Measurements from ENCODE around the gene TMEM161B.
A peak's percentile ranks its signal among the peaks of the same experiment; 100 is the strongest.
"Not testable (repeated sequence)": the region's sequence is repeated elsewhere in the genome, so short reads cannot be mapped to it uniquely, and the experiment has no call there.

The TMEM161B gene

GRCh38 chr5:88264565-88264964, 4.1 kb downstream of the TMEM161B start:
- H3K27me3 ChIP-seq (ENCODE audit: low read depth); H3K4me3 ChIP-seq; DNase-seq (ENCODE audit: low spot score in 2 of 2); H3K9me3 ChIP-seq; H3K4me1 ChIP-seq: not testable (repeated sequence)
- H3K36me3 ChIP-seq (replicated peaks) = peaks cover 18% of the 10 kb centered on the region; the same call in 1 of the 2 replicates
- in situ Hi-C loops (cut with MboI; ENCODE audit: low sequenced_read_pairs) = loop anchor here (10.0 kb wide), 1 partner anchor 410 kb away; no protein-coding TSS in a partner anchor

GRCh38 chr5:88263349-88263748, 5.3 kb downstream of the TMEM161B start:
- Histone ChIP-seq H3K4me3 (no peak overlapping the region), H3K9me3 (peaks cover 10% of the 10 kb centered on the region; the same call in 1 of the 2 replicates), H3K4me1 (peaks cover 5% of the 10 kb centered on the region; the same call in 1 of the 2 replicates), H3K27me3 (ENCODE audit: low read depth) (no peaks in the 10 kb centered on the region), H3K36me3 (replicated peaks) (peaks cover 20% of the 10 kb centered on the region; the same call in 1 of the 2 replicates)
- no peak for DNase-seq (ENCODE audit: low spot score in 2 of 2)
- in situ Hi-C loops (cut with MboI; ENCODE audit: low sequenced_read_pairs) = loop anchor here (10.0 kb wide), 1 partner anchor 411 kb away; no protein-coding TSS in a partner anchor

GRCh38 chr5:88262116-88262515, 6.5 kb downstream of the TMEM161B start:
- DNase-seq (ENCODE audit: low spot score in 2 of 2) = no peak
- peaks cover 6% of the 10 kb centered on the region for H3K4me1 ChIP-seq
- in situ Hi-C loops (cut with MboI; ENCODE audit: low sequenced_read_pairs) = loop anchor here (10.0 kb wide), 1 partner anchor 413 kb away; no protein-coding TSS in a partner anchor

GRCh38 chr5:88258636-88259035, 10.0 kb downstream of the TMEM161B start:
- Histone ChIP-seq H3K27me3 (ENCODE audit: low read depth) (no peaks in the 10 kb centered on the region), H3K36me3 (replicated peaks) (0 out of 2 replicates have a peak, but pooled peaks cover 8% of the 10 kb centered on the region), H3K4me3 (no peak overlapping the region), H3K4me1 (peaks cover 19% of the 10 kb centered on the region), H3K9me3 (no peaks in the 10 kb centered on the region)
- DNase-seq (ENCODE audit: low spot score in 2 of 2) = no peak
- in situ Hi-C loops (cut with MboI; ENCODE audit: low sequenced_read_pairs) = no loop called here

More at GRCh38 chr5:88262116-88262515, 6.5 kb downstream of the TMEM161B start:
- Histone ChIP-seq H3K27me3 (ENCODE audit: low read depth) (no peaks in the 10 kb centered on the region), H3K36me3 (replicated peaks) (peaks cover 20% of the 10 kb centered on the region; the same call in 1 of the 2 replicates), H3K4me3 (no peak overlapping the region), H3K9me3 (peaks cover 10% of the 10 kb centered on the region; the same call in 1 of the 2 replicates)

GRCh38 chr5:88256872-88257271, 11.8 kb downstream of the TMEM161B start:
- Histone ChIP-seq H3K36me3 (replicated peaks) (0 out of 2 replicates have a peak, but pooled peaks cover 3% of the 10 kb centered on the region), H3K9me3 (no peaks in the 10 kb centered on the region), H3K4me3 (no peak overlapping the region), H3K4me1 (peaks cover 19% of the 10 kb centered on the region), H3K27me3 (ENCODE audit: low read depth) (no peaks in the 10 kb centered on the region)
- DNase-seq (ENCODE audit: low spot score in 2 of 2) = peak; percentile 75 to 91
- in situ Hi-C loops (cut with MboI; ENCODE audit: low sequenced_read_pairs) = no loop called here

- DNase-seq (ENCODE audit: low spot score in 2 of 2) = no peak
- peaks cover 19% of the 10 kb centered on the region for H3K4me1 ChIP-seq
- H3K9me3 ChIP-seq = no peaks in the 10 kb centered on the region
- in situ Hi-C loops (cut with MboI; ENCODE audit: low sequenced_read_pairs) = no loop called here
- no peaks in the 10 kb centered on the region for H3K27me3 ChIP-seq (ENCODE audit: low read depth)
- H3K4me3 ChIP-seq = no peak overlapping the region
- 0 out of 2 replicates have a peak, but pooled peaks cover 3% of the 10 kb centered on the region for H3K36me3 ChIP-seq (replicated peaks)
Measured at GRCh38 chr5:88256037-88256436, 12.6 kb downstream of the TMEM161B start.

GRCh38 chr5:88254320-88254719, 14.3 kb downstream of the TMEM161B start:
- in situ Hi-C loops (cut with MboI; ENCODE audit: low sequenced_read_pairs) = no loop called here

GRCh38 chr5:88251048-88251711, 17.5 kb downstream of the TMEM161B start:
- DNase-seq (ENCODE audit: low spot score in 2 of 2) = no peak
- H3K4me3 ChIP-seq = no peak overlapping the region
- H3K36me3 ChIP-seq (replicated peaks) = no peaks in the 10 kb centered on the region
- in situ Hi-C loops (cut with MboI; ENCODE audit: low sequenced_read_pairs) = no loop called here
- H3K27me3 ChIP-seq (ENCODE audit: low read depth) = no peaks in the 10 kb centered on the region
- H3K4me1 ChIP-seq = peaks cover 6% of the 10 kb centered on the region
- no peaks in the 10 kb centered on the region for H3K9me3 ChIP-seq

More at GRCh38 chr5:88254320-88254719, 14.3 kb downstream of the TMEM161B start:
- 0 out of 2 replicates have a peak, but pooled peaks cover 3% of the 10 kb centered on the region for H3K36me3 ChIP-seq (replicated peaks)
- DNase-seq (ENCODE audit: low spot score in 2 of 2) = no peak
- H3K9me3 ChIP-seq = no peaks in the 10 kb centered on the region
- no peaks in the 10 kb centered on the region for H3K27me3 ChIP-seq (ENCODE audit: low read depth)
- no peak overlapping the region for H3K4me3 ChIP-seq
- H3K4me1 ChIP-seq = peaks cover 19% of the 10 kb centered on the region

GRCh38 chr5:88250010-88250409, 18.6 kb downstream of the TMEM161B start:
- Histone ChIP-seq H3K36me3 (replicated peaks) (no peaks in the 10 kb centered on the region), H3K4me1 (peaks cover 7% of the 10 kb centered on the region)
- in situ Hi-C loops (cut with MboI; ENCODE audit: low sequenced_read_pairs) = no loop called here

GRCh38 chr5:88248743-88249540, 19.7 kb downstream of the TMEM161B start:
- Histone ChIP-seq H3K27me3 (ENCODE audit: low read depth) (no peaks in the 10 kb centered on the region), H3K36me3 (replicated peaks) (no peaks in the 10 kb centered on the region), H3K4me3 (no peak overlapping the region), H3K4me1 (peaks cover 17% of the 10 kb centered on the region), H3K9me3 (no peaks in the 10 kb centered on the region)
- in situ Hi-C loops (cut with MboI; ENCODE audit: low sequenced_read_pairs) = no loop called here
- DNase-seq (ENCODE audit: low spot score in 2 of 2) = no peak

More at GRCh38 chr5:88250010-88250409, 18.6 kb downstream of the TMEM161B start:
- Histone ChIP-seq H3K9me3 (no peaks in the 10 kb centered on the region), H3K4me3 (no peak overlapping the region), H3K27me3 (ENCODE audit: low read depth) (no peaks in the 10 kb centered on the region)
- no peak for DNase-seq (ENCODE audit: low spot score in 2 of 2)

- peaks cover 26% of the 10 kb centered on the region for H3K4me1 ChIP-seq
- in situ Hi-C loops (cut with MboI; ENCODE audit: low sequenced_read_pairs) = no loop called here
- DNase-seq (ENCODE audit: low spot score in 2 of 2) = no peak
- no peak overlapping the region for H3K4me3 ChIP-seq
- H3K9me3 ChIP-seq = no peaks in the 10 kb centered on the region
- no peaks in the 10 kb centered on the region for H3K27me3 ChIP-seq (ENCODE audit: low read depth)
- no peaks in the 10 kb centered on the region for H3K36me3 ChIP-seq (replicated peaks)
Measured at GRCh38 chr5:88248094-88248493, 20.6 kb downstream of the TMEM161B start.

GRCh38 chr5:88245893-88246244, 22.8 kb downstream of the TMEM161B start:
- Histone ChIP-seq H3K36me3 (replicated peaks) (no peaks in the 10 kb centered on the region), H3K9me3 (no peaks in the 10 kb centered on the region), H3K4me3 (no peak overlapping the region), H3K27me3 (ENCODE audit: low read depth) (no peaks in the 10 kb centered on the region), H3K4me1 (peaks cover 27% of the 10 kb centered on the region)
- in situ Hi-C loops (cut with MboI; ENCODE audit: low sequenced_read_pairs) = no loop called here
- DNase-seq (ENCODE audit: low spot score in 2 of 2) = no peak

GRCh38 chr5:88245241-88245892, 23.3 kb downstream of the TMEM161B start:
- Histone ChIP-seq H3K27me3 (ENCODE audit: low read depth) (no peaks in the 10 kb centered on the region), H3K4me3 (no peak overlapping the region), H3K4me1 (peaks cover 27% of the 10 kb centered on the region), H3K9me3 (no peaks in the 10 kb centered on the region), H3K36me3 (replicated peaks) (no peaks in the 10 kb centered on the region)
- in situ Hi-C loops (cut with MboI; ENCODE audit: low sequenced_read_pairs) = no loop called here
- DNase-seq (ENCODE audit: low spot score in 2 of 2) = no peak

All from HAP-1 (cell line).